Adipose tissue (tissue), 3 donors: ENCODE measurements around the gene FAM156A. TPM values are rescaled to one million over a fixed set of nuclear protein-coding genes. Genes with fewer than 3 reads are reported as not detected.
"Not testable (repeated sequence)": the region's sequence is repeated elsewhere in the genome, so short reads cannot be mapped to it uniquely, and the experiment has no call there.

Experiments
- H3K27ac ChIP-seq: one replicate; pipeline ENCODE4 v1.5.1; 2013; ENCODE audit warnings: low read depth, low read length
- WGBS, 3 donors: extraction: QIAGEN DNeasy Blood & Tissue Kit; methylation state at CpG; one replicate each; pipeline ENCODE4 v1.1.7; 2013; 5-methylcytosine and 5-hydroxymethylcytosine counted together
- polyA plus RNA-seq, 3 donors: library from polyadenylated mRNA; stranded (reverse); fragments of 200-250 nt; gene quantifications; one replicate each; pipeline ENCODE4 v1.2.3, GENCODE V29; 2013
- donor health status: healthy with polysubstance abuse.
- donor health status: Bipolar disorder and iron deficiency.
- donor health status: healthy.

FAM156A gene, protein sequence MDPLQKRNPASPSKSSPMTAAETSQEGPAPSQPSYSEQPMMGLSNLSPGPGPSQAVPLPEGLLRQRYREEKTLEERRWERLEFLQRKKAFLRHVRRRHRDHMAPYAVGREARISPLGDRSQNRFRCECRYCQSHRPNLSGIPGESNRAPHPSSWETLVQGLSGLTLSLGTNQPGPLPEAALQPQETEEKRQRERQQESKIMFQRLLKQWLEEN
- polyA plus RNA-seq, result 10 to 100 TPM in 2 of 3 donors, 1 to 10 TPM in 1; 6.2 to 27.7 (median 13.0) TPM

DNA sequence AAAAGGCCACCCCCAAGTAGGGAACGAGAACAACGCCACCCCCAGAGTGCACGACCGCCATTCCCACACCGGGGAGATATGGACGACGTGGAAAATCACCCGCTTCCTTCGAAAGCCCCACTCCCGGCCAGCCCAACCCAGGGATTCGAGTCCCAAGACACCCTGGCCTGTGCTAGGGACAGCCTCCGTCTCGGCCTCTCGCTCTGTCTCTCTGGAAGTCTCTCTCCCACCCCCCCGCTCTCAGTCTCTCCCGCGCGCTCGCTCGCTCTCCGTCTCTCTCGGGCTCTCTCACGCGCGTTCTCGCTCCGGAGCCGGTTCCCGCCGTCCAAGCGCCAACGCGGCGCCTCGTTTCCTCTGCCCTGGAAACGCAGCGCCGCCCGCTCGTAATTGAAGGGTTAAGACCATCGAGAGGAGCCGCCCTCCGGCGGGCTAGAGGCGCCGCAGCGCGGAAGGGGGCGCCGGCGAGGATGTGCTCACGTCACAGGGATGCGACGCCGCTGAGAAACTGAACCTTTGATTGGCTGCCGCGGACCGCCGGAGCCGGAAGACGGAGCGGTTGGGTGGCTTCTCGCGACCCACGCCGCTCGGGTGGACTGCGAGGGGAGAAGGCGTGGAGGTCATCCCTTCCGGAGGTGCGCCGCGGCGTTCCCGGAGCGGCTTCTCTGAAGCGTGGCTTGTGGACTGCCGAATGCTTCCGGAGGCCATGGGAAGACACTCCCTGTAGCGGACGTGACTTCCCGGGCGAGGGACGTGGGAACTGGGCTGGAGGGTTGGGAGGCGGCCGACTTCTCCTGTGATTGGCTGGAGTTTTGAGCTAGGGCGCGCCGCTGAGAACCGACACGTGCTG lies at the start of gene FAM156A:
Gene FAM156A, minus strand, starts transcription at position 406 of the 847 bp plus-strand sequence. CDS start 9,930 bp downstream, outside the sequence.
- H3K27ac ChIP-seq, result not testable (repeated sequence)
- no CpG with 5 or more reads among the region's 91 CpGs for WGBS, 3 donors

DNA sequence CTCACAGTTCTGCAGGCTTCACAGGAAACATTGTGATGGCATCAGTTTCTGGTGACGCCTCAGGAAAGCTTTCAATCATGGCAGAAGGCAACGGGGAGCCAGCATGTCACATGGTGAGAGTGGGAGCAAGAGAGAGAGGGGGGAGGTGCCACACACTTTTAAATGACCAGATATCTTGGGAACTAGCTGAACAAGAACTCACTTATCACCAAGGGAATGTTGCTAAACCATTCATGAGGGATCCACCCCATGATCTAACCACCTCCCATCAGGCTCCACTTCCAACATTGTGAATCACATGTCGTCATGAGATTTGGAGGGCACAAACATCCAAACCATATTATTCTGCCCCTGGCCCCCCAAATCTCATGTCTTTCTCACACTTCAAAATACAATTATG lies 47.0 kb upstream of the FAM156A start:
- 26 to 38% (median 35%) methylated on average over 3 of the region's 3 CpGs for WGBS, 3 donors
- no peak overlapping the region for H3K27ac ChIP-seq

DNA sequence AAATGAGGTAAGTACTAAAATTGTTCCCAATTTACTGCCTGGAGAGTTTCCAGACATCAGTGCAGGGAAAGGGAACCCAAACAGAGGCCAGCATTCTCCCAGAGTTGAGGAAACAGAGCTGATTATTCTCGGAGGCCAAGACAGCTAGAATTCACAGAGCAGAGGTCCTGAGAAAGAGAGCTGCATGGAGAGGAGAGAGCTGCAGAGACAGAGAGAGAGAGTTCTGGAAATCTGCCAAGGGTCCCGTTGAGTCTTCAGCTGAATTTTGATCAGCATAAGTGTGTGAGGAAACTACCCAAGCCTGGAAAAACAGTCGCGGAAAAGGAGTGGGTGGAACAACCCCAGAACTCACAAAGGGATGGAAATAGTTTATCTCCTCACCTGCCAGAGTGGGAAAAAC lies 46.5 kb upstream of the FAM156A start:
- 22 to 32% (median 22%) methylated on average over 4 of the region's 4 CpGs for WGBS, 3 donors

DNA sequence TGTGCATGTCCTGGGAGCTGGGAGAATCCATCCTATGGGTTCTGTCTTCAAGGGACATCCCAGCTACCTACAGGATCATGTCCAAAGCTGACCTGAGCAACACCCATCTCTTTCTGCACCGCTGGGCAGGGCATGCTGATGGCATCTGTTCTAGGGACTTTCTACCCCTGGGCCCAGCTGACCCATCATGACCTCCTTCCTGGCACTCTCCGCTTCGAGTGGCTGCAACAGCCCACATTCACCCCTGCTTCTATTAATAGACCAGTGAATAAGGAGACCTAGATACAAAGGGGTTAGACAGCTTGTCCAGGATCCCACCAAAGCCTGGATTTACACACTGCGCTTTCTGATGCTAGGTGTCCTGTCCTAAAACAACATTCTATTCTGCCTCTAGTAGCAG lies 45.7 kb upstream of the FAM156A start:
- WGBS, 3 donors, result 61 to 66% (median 63%) methylated on average over 4 of the region's 4 CpGs

More for the DNA sequence above, 46.5 kb upstream of the FAM156A start:
- H3K27ac ChIP-seq, result no peak overlapping the region

DNA sequence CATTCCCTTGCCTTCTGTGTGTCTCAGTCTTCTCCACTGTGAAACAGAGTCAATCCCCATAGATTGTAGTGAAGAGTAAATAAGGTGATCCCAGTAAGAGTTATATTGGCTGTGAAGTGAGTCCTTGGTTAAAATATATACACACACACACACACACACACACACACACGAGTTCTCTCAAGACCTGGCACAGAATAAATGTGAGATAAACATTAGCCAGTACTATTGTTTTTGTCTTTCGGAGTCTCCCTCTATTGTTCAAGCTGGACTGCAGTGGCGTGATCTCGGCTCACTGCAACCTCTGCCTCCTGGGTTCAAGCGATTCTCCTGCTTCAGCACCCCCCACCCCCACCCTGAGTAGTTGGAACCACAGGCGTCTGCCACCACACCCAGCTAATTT lies 44.8 kb upstream of the FAM156A start:
- H3K27ac ChIP-seq, result no peak overlapping the region

More for the DNA sequence above, 45.7 kb upstream of the FAM156A start:
- H3K27ac ChIP-seq, result no peak overlapping the region

DNA sequence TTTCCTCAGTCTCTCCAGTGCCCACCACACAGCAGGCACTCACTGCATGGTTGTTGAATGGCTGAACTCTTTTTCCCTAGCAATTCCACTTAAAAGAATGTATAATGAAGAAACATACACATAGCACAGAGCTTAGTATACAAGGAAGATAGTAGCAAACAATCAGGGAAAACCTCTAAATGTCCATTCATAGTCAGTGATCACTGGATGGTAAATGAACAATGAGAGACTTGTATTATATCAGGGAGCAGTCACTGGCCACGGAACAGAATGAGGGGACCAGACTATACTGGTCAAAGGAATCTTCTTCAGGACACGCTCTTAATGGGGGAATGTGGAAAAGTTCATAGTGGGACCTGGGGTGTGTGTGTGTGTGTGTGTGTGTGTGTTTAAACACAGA lies 43.6 kb upstream of the FAM156A start:
- H3K27ac ChIP-seq, result no peak overlapping the region
- 60 to 85% (median 79%) methylated on average over 2 of the region's 2 CpGs for WGBS, 3 donors

More for the DNA sequence above, 44.8 kb upstream of the FAM156A start:
- 18 to 71% (median 57%) methylated on average over 6 of the region's 6 CpGs for WGBS, 3 donors

DNA sequence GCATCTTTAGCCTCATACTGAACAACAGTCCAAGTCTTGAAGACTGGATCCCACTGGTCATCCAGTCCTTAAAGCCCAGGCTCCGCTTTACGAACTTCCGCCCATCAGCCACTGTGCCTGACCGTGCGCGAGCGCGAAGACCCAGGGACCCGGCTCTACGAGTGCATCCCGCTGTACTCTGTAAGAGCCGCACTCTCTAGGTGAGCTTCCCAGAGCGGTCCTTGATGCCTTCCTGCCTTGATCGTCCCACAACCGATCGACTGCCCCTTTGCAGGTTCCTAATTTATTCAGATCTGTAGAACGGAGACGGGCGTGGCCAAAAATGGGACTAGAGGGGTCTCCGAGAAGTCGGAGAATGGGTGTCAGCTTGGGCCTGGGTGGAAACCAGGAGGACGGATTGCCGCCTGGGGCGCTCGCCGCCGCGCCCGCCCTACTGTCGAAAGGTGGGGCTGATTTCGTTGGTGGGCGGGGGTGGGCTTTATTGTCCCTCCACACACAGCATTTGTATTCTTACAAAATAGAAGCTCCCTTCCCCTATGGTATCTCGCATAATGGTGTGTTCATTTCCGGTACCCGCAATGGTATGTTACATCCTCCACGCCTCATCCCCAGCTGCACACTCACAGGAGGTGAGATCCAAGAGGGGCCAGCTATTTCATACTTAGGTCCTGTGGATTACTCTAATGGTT lies 42.3 kb upstream of the FAM156A start:
- 19 to 44% (median 24%) methylated on average over 29 to 36 of the region's 36 CpGs for WGBS, 3 donors
- H3K27ac ChIP-seq, result no peak overlapping the region

DNA sequence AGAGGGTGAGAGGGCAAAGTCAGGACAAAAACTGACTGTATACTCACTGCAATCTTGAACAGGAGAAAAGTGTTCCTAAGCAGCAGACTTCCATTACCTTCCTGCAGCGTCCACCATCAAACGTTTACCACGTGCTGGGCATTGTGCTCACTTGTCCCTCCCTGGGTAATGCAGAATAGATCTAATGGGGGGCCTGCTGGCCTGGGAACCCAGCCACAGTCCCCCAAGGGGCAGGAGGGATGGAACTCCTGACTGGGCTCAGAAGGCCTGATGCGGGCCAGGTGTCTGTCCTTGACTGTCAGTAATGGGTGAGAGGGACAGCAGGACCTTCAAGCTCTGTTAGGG lies 37.6 kb upstream of the FAM156A start:
- H3K27ac ChIP-seq, result no peak overlapping the region
- WGBS, 3 donors, result 8 to 34% (median 12%) methylated on average over 4 of the region's 4 CpGs

DNA sequence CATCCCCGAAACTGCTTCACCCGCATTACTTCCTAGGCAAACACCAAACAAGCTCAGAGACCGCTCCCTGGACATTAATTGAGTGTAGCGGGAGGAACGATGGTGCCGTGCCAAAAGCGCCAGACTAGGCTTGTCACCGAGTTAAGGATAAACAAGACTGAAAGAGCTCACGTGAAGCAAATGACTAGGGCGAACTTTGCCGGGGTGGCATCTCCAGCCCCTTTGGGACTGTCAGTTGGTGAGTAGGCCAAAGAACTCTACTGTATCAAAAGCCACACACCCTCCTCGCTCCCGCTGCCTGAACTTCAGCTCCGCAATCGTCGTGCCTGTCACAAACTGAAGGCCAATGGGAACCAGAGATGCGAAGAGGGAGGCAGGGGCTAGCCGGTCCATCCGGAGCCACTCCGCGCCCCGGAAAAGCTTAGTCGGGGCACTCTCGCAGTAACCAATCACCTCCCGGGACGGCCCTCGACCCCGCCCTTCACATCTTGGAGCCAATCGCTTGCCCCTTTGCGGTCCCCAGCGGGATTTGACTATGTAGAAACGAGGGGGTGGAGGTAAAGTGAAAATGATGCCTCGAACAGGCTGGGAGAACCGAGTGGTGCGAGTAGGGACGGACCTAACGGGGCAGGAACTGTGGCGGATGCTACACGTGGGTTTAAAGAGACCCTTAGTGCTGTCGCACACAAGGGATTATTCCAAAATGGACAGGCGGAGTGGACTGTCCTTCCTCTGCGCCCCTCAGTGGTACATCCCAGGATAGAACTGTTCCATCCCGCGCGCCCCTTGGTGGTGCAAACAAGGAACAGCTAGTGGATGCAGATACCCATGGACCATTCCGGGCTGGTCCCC lies 37.0 kb upstream of the FAM156A start:
- H3K27ac ChIP-seq, result peak overlapping the region; percentile 54
- WGBS, 3 donors, result 0 to 33% (median 0%) methylated on average over 44 to 46 of the region's 46 CpGs

DNA sequence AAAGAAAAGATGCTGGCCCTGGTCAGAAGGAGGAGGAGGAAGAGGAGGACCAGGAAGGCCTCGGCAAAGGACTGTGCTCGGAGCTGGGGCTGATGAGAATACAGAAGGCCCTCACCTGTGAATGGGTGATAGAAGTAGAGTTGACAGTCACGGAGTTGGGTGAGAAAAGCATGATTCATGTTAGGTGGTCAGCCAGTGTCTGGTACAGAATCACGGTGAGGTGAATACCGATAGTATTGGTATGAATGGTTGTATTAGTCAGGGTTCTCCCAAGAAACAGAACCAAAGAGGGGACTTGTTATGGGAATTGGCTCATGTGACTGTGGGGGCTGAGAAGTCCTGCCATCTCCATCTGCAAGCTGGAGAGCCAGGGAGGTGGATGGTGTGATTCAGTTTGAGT lies 32.5 kb upstream of the FAM156A start:
- 83 to 89% (median 84%) methylated on average over 5 of the region's 5 CpGs for WGBS, 3 donors
- no peak overlapping the region for H3K27ac ChIP-seq

DNA sequence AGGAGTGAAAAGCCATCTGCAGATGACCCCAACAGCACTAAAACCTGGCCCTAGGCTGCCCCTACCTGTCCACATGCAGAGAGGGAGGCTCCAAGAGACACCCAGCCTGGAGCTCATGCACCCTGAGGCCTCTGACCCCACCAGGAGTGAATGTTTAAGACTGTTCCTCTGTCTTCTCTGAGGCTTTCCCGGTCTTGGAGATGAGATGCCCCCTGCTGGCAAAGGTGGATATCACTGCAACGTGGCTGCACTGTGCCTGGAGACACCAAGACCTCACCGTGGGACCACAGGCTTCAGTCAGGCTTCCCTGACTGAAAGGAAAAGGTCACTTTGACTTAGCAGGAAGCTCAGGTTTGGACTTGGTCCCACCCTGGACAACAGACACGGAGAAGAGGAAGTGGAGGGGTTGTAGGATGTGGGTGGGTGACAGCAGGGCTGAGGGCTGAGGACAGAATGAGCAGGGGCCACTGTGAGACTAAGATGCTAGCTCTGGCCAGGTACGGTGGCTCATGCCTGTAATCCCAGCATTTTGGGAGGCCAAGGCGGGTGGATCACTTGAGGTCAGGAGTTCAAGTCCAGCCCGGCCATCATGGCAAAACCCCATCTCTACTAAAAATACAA lies 31.8 kb upstream of the FAM156A start:
- 26 to 31% (median 27%) methylated on average over 7 of the region's 7 CpGs for WGBS, 3 donors
- not testable (repeated sequence) for H3K27ac ChIP-seq

DNA sequence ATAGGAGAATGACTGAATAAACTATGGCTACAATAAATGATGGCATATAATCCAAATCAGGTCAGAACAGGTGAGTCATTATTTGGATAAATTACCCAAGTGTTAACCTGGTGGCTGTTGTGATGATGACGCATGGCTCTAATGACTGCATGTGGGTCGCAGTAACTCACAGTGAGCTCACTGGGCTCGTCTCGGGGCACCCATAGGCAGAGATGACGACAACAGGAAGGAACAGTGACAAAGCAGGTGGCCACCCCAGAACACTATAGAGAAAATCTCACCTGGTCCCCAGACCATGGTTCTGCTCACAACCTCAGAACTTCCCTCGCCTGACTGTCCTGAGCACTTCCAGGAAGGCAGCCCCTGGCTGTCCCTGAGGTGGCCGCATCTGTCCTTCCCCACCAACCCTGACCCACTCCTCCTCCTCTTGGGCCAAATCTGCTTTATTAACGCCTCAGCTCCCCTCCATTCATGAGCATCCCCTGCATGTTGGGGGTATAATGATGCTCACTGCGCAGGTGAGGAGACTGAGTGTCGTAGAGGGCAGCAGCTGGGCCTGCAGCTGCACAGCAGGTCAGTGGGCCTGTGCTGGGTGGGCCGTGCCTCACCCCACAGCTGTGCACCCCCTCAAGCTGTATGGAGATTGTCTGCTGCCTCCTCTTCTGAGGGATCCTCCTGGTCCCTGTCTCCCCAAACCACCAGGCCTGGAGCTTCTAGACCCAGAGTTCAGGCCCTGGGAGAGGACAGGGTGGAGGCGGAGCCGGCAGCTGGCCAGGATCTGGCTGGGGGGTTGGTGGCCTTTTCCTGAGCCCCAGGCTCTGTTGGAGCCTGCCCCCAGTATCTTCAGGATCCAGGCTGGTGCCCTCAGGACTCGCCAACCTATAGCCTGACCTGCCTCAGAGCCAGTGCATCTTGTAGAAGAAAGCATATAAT lies 30.9 kb upstream of the FAM156A start:
- WGBS, 3 donors, result 73 to 83% (median 80%) methylated on average over 12 to 14 of the region's 14 CpGs
- no peak overlapping the region for H3K27ac ChIP-seq

DNA sequence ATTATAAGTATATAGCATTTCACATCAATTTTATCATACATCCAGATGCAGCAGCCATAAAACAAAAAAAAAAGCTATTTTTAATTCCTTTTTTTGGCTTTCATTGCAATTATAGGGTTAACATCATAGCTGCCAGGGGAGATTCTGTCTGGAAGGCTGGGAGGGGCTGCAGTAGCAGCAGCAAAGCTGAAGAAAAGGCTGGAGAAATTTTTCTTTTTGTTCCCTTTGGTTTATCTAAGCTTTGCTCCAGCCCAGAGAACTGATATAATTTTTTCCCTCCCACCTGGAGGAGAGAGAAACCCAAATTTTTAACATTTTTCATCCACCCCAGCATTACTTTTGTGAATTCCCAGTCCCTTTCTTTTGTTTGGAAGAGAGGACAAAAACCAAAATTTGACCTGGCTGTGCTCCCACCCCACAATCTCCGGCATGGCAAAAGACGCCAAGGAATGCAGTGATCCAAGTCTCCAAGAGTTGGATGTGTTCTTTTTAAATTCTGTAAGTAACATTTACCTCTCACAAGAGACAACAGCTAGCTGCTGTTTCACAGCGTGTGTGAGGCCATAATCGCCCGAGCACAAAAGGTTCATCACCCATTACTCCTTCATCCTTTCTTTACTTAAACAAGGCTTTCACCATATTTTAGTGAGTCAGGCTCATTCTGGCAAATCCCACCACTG lies 25.1 kb upstream of the FAM156A start:
- H3K27ac ChIP-seq, result no peak overlapping the region
- WGBS, 3 donors, result 51 to 62% (median 60%) methylated on average over 5 of the region's 5 CpGs

DNA sequence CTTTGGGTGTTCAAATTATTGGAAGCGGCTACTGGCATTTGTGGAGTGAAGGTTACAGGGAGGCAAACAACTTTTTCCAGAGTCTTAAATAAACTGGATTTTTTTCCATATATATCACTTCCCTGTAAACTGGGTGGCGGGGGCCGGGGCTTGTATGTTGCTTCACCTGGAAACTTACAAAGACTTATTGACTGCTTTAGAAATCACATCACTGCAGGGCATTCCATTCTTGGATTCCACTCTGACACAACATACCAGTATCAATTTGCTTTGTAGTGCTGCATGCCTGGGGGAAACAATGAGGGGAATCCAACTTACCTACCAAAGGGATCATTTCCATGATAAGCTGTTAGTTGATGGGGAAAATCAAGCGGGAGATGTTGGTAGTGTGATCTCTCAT lies 21.7 kb upstream of the FAM156A start:
- H3K27ac ChIP-seq, result no peak overlapping the region

DNA sequence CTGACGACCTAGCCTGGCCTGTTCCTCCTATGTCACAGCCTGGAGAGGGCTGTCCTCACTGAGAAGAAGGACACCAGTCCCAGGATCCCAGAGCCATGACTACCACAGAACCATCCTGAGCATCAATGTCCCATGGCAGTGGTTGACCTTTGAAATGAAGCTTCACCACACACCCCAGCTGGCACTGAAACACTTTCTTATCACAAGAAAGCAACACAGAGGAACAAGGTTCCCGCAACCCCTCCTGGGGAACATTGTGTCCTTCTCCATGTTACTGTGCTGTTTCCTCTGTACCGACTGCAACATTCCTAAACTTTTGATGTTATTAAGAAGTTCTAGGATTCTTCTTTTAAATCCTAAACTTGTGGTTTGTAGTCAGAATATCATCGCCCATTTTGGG lies 21.2 kb upstream of the FAM156A start:
- H3K27ac ChIP-seq, result no peak overlapping the region
- 44 to 71% (median 57%) methylated on average over 4 of the region's 4 CpGs for WGBS, 3 donors

More for the DNA sequence above, 21.7 kb upstream of the FAM156A start:
- 80 to 94% (median 82%) methylated on average over 4 of the region's 4 CpGs for WGBS, 3 donors

DNA sequence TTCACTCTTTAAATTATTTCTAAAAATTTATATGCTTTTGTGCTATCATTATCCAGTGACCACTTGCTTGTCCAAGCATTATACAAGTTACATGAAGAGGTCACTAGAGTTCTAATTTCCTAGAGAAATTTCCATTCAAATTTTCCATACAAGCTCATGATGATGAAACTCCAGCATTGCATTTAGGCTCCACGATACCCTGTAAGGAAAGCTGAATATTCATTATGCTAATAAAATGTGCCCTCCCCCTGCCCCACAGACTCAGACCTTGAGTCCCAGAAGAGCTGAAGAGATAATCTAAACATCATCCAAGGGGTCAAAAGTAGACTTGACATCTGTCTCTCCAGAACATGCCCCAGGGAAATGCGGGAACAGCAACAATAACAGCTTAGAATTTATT lies 19.6 kb upstream of the FAM156A start:
- no peak overlapping the region for H3K27ac ChIP-seq
- WGBS, 3 donors, result 61 to 83% (median 76%) methylated on average over 2 of the region's 2 CpGs
